LNCAP (cell line): ENCODE results near the gene GAB1.

Source experiments
- TF ChIP-seq, protein P1 (sequence below): fragments of 450-650 bp; IDR thresholded peaks from 2 replicates; pipeline ENCODE4 v1.5.1; 2017; ENCODE audit warnings: mild to moderate bottlenecking

The GAB1 gene

DNA sequence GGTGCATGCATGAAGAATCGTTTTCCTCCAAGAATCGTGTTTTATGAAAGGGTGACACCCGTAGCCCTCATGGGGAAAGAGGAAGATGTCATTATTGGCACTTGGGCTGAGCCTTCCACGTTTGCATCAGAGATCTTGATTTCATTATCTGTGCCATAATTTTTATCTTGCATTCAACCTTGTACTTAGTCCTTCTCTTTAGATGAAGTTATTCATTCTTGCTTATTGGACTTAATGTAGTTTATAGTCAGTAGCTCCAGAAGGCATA lies 66.8 kb downstream of the GAB1 start:
- TF ChIP-seq, protein P1, sequence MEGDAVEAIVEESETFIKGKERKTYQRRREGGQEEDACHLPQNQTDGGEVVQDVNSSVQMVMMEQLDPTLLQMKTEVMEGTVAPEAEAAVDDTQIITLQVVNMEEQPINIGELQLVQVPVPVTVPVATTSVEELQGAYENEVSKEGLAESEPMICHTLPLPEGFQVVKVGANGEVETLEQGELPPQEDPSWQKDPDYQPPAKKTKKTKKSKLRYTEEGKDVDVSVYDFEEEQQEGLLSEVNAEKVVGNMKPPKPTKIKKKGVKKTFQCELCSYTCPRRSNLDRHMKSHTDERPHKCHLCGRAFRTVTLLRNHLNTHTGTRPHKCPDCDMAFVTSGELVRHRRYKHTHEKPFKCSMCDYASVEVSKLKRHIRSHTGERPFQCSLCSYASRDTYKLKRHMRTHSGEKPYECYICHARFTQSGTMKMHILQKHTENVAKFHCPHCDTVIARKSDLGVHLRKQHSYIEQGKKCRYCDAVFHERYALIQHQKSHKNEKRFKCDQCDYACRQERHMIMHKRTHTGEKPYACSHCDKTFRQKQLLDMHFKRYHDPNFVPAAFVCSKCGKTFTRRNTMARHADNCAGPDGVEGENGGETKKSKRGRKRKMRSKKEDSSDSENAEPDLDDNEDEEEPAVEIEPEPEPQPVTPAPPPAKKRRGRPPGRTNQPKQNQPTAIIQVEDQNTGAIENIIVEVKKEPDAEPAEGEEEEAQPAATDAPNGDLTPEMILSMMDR, result no peak

DNA sequence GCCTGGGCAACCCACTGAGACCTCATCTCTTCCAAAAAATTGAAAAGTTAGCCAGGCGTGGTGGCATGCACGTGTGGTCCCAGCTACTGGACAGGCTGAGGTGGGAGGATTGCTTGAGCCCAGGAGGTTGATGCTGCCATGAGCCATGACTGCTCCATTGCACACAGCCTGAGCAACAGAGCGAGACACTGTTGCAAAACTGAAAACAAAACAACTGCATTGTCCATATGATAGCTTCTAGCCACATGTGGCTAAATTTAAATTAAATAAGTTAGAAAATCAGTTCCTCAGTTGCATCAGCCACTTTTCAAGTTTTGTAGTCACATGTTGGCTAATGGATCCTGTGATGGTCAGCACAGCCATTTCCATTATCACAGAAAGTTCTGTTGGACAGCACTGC lies 67.9 kb downstream of the GAB1 start:
- TF ChIP-seq, protein P1, result no peak

DNA sequence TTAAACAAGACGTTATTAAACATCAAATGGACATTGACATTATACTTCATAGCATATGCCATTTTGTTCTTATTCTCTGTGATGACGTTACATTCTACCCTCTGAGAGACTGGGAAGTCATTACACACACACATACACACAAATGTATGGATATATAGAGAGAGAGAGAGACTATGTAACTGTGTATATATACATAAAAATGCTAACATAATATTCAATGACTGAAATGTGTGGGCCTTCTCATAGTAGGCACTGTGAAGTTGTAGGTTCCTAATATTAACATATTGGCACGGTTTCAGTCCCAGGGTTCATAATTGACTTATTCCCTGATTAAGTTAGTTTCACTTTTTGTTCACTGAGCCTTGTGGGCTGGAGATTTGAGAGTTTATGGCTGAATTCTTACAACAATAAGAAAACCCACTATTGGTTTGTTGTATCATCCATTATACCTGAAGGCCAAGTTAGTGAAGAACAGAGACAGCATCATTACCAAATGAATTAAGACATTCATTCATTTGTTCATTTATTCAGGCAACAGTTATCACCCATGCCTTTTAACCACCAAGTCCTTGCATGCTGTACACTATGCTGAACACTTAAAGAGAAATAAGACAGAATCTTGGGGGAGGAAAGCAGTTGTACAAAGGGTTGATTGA lies 68.5 kb downstream of the GAB1 start:
- TF ChIP-seq, protein P1, result no peak

DNA sequence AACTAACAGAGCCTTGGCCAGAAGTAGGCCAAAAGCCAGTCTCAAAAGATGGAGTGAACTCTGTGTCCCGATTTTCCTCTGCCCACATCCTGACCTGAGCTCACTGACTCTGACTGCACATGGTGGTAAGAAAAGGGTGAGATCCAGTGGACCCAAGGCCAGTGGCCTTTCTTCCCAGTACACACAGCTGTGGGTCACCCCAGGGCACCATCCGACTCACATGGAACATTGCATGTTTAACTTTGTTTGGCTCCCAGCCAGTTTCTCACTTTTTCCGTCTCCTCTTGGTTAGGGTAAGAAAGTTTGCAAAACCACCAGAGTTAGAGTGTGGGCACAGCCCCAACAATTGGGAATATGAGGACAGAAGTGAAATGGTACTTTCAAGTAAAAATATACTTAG lies 69.8 kb downstream of the GAB1 start:
- TF ChIP-seq, protein P1, result no peak

DNA sequence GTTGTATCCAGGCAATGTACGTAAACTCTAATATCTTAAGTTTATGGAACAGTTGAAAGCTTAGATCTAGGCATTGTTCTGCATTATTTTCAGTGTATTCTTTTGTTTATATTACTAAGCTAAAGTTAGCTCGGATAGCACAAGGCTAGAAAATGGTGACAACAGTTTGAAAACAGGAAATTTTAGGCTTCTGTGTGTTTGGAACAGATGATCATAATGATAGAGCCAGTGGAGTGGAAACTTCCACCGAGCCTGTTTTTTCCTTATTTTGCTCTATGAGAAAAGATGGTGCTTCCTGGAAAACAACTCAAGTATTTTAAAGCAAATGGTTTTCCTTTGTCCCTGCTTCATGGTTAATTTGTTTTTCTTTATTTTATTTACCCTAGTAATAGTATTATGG lies 70.8 kb downstream of the GAB1 start:
- TF ChIP-seq, protein P1, result no peak

DNA sequence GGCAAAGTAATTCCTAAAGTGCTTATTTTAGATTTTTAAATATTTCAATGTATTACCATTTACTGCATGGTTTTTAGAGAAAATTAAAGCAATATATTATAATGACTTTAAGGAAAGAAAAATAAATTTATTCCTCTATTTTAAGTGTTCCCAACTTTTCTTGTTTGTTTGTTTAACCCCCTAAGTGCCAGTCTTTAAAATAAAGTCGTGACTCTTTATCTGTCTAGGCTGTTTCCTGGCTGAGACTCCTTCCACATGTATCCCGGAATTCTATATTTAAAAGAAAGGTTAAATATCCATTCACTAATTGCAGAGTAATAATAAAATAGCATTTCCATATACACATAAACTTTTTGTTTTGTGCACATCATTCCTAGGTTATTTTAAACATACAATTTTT lies 71.2 kb downstream of the GAB1 start:
- TF ChIP-seq, protein P1, result no peak

DNA sequence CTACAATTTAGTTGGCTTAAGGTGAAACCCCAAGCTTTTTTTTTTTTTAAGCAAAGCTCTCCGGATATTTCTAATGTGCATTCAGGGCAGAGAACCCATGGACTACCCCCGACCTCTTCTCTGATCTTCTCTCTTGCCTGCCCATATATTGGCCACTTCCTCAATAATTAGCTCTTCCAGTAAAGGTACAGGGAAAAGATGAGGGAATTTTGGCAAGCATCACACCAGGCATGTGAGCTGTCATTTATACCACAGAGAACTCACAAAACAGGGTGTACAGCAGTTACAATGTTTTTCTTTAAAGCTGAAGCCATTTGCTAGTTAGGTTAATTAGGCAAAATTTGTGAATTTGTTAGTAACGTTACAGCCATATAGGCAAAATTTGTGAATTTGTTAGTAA lies 73.3 kb downstream of the GAB1 start:
- TF ChIP-seq, protein P1, result no peak
